Measurements from ENCODE around the gene SGIP1. TPM values are rescaled to one million over a fixed set of nuclear protein-coding genes. Genes with fewer than 3 reads are reported as not detected.
"Not testable (repeated sequence)": the region's sequence is repeated elsewhere in the genome, so short reads cannot be mapped to it uniquely, and the experiment has no call there.

The SGIP1 gene
- total and polyA plus RNA-seq, 2 of the 4 experiments (the other 2 are of a cell fraction) = 27.1 to 42.7 TPM

DNA sequence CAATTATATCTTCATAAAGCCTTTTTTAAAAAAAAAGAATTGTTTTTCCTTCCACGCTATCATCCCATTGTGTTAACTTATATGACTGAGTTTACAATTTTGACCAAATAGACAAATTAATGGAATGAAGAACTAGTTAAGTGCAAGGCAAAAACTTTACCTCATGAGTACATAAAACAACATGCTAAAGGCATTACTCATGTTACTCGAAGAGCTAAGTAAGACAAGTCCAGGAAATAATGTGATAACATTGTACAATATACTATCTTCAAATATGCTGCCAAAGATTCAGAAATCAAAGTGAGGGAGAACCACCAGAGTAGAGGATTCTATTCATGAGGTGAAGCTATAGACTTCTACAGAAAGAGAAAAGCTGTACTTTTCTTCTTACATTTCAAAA lies 194.1 kb downstream of the SGIP1 start:
- dilution Hi-C loops (cut with HindIII; ENCODE audit: low sequenced_read_pairs, unreplicated experiment) (no loop called here), in situ Hi-C loops (cut with MboI; ENCODE audit: low sequenced_read_pairs) (loop anchor here (25.0 kb wide), 1 partner anchor 466 kb away; no protein-coding TSS in a partner anchor), intact Hi-C loops (cut with micrococcal nuclease) (loop anchor here (10.0 kb wide), 2 partner anchors 473 to 773 kb away; no protein-coding TSS in a partner anchor)
- H3K9me3 ChIP-seq (ENCODE audit: control insufficient read depth, insufficient read depth, low read length) = no peaks in the 10 kb centered on the region
- H3K18ac ChIP-seq (ENCODE audit: low read depth, low read length) = no peak overlapping the region
- TF ChIP-seq FOS (IDR thresholded peaks at IDR 0.05; ENCODE audit: low read depth, low read length) (no peak), POLR2A (IDR thresholded peaks at IDR 0.05; ENCODE audit: low read depth, low read length) (no peak)
- H3K23ac ChIP-seq (ENCODE audit: low read depth, low read length) = no peak overlapping the region
- WGBS, 2 experiments (ENCODE audit: extremely low coverage in 2 of 2, insufficient read length in 1 of 2) = no CpG with 5 or more reads among the region's 2 CpGs
- H3K36me3 ChIP-seq (ENCODE audit: control insufficient read depth, insufficient read depth, low read length) = peaks cover 20% of the 10 kb centered on the region
- DNase-seq = peak; percentile 53
- H3K4me1 ChIP-seq (ENCODE audit: control insufficient read depth, insufficient read depth, low read length) = peaks cover 3% of the 10 kb centered on the region
- H2BK120ac ChIP-seq (ENCODE audit: low read depth, low read length) = no peak overlapping the region
- no peak overlapping the region for H2BK20ac ChIP-seq (ENCODE audit: low read depth, low read length)
- ChIA-PET POLR2A (ENCODE audit: unreplicated experiment) (no interaction called here), CTCF (interaction anchor here (0.5 kb wide), 1 partner anchor 261 kb away, joined by 3 read pairs; no protein-coding TSS in a partner anchor)
- ATAC-seq (ENCODE audit: low read depth) = peak; percentile 4; the same call in 1 of the 2 replicates
- H2AK9ac ChIP-seq (replicated peaks; ENCODE audit: low read depth, low read length, poor library complexity) = no peak overlapping the region
- no peak overlapping the region for H4K91ac ChIP-seq (ENCODE audit: insufficient read depth, low read depth, low read length)
- H2BK15ac ChIP-seq (ENCODE audit: low read depth, low read length) = no peak overlapping the region
- H2AFZ ChIP-seq (replicated peaks; ENCODE audit: low read length, poor library complexity) = no peak overlapping the region
- H3K14ac ChIP-seq (replicated peaks; ENCODE audit: low read depth, low read length) = no peak overlapping the region
- no peak overlapping the region for H4K5ac ChIP-seq (ENCODE audit: low read depth, low read length)
- no peak overlapping the region for H2AK5ac ChIP-seq (ENCODE audit: low read depth, low read length)
- H4K20me1 ChIP-seq (ENCODE audit: insufficient read depth, low read length) = peaks cover 9% of the 10 kb centered on the region
- no peak overlapping the region for H3K9ac ChIP-seq (ENCODE audit: low read depth, low read length)
- BruUV-seq (replicated peaks) = no TSS peak
- no peak overlapping the region for H3K27ac ChIP-seq (ENCODE audit: insufficient read depth, low read length)
- no peak overlapping the region for H3K4me2 ChIP-seq (ENCODE audit: low read depth, low read length)
- H3K9me1 ChIP-seq (ENCODE audit: insufficient read depth, low read length) = peaks cover 8% of the 10 kb centered on the region; the same call in 1 of the 2 replicates
- no peak overlapping the region for H3K4ac ChIP-seq (ENCODE audit: low read depth, low read length)
- H3K56ac ChIP-seq (ENCODE audit: extremely low read depth, insufficient read depth, low read length) = no peak overlapping the region
- H2BK5ac ChIP-seq (ENCODE audit: low read depth, low read length, poor library complexity, severe bottlenecking) = no peak overlapping the region
- peaks cover 0 to 5% of the 10 kb centered on the region in 2 experiments; a peak in 2 of 4 replicates for H3K79me1 ChIP-seq (ENCODE audit: low read depth in 1 of 2, low read length in 2 of 2)
- H3K27me3 ChIP-seq (ENCODE audit: control insufficient read depth, insufficient read depth, low read length) = no peaks in the 10 kb centered on the region
- H3K4me3 ChIP-seq (ENCODE audit: insufficient read depth, low read depth, low read length) = no peak overlapping the region
- H4K8ac ChIP-seq (ENCODE audit: low read depth in 2 of 2, low read length in 2 of 2) = no peak overlapping the region

DNA sequence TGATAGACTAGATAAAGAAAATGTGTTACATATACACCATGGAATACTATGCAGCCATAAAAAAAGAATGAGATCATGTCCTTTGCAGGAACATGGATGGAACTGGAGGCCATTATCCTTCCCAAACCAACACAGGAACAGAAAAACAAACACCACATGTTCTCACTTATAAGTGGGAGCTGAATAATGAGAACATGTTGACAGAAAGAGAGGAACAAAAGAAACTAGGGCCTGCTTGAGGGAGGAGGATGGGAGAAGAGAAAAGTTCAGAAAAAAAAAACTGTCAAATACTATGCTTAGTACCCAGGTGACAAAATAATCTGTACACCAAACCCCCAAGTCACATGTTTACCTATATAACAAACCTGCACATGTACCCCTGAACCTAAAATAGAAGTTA lies 194.8 kb downstream of the SGIP1 start:
- H3K23ac ChIP-seq (ENCODE audit: low read depth, low read length); H3K27ac ChIP-seq (ENCODE audit: insufficient read depth, low read length); H3K4me1 ChIP-seq (ENCODE audit: control insufficient read depth, insufficient read depth, low read length); H4K5ac ChIP-seq (ENCODE audit: low read depth, low read length); dilution Hi-C loops (cut with HindIII; ENCODE audit: low sequenced_read_pairs, unreplicated experiment); H2BK15ac ChIP-seq (ENCODE audit: low read depth, low read length); H3K79me1 ChIP-seq (ENCODE audit: low read depth in 1 of 2, low read length in 2 of 2); ATAC-seq (ENCODE audit: low read depth); H4K8ac ChIP-seq (ENCODE audit: low read depth in 2 of 2, low read length in 2 of 2); H2BK5ac ChIP-seq (ENCODE audit: low read depth, low read length, poor library complexity, severe bottlenecking); H2AK9ac ChIP-seq (replicated peaks; ENCODE audit: low read depth, low read length, poor library complexity); H3K4ac ChIP-seq (ENCODE audit: low read depth, low read length); BruUV-seq (replicated peaks); H3K9me1 ChIP-seq (ENCODE audit: insufficient read depth, low read length); H3K4me3 ChIP-seq (ENCODE audit: insufficient read depth, low read depth, low read length); H3K27me3 ChIP-seq (ENCODE audit: control insufficient read depth, insufficient read depth, low read length); H2AFZ ChIP-seq (replicated peaks; ENCODE audit: low read length, poor library complexity); H3K18ac ChIP-seq (ENCODE audit: low read depth, low read length); H2BK120ac ChIP-seq (ENCODE audit: low read depth, low read length); H3K9ac ChIP-seq (ENCODE audit: low read depth, low read length); H4K91ac ChIP-seq (ENCODE audit: insufficient read depth, low read depth, low read length); POLR2A ChIA-PET (ENCODE audit: unreplicated experiment); H2BK20ac ChIP-seq (ENCODE audit: low read depth, low read length); H3K4me2 ChIP-seq (ENCODE audit: low read depth, low read length); H3K9me3 ChIP-seq (ENCODE audit: control insufficient read depth, insufficient read depth, low read length); H2AK5ac ChIP-seq (ENCODE audit: low read depth, low read length); H3K56ac ChIP-seq (ENCODE audit: extremely low read depth, insufficient read depth, low read length); DNase-seq; H3K14ac ChIP-seq (replicated peaks; ENCODE audit: low read depth, low read length); H4K20me1 ChIP-seq (ENCODE audit: insufficient read depth, low read length): not testable (repeated sequence)
- CTCF ChIA-PET = interaction anchor here (0.5 kb wide), 1 partner anchor 262 kb away, joined by 3 read pairs; no protein-coding TSS in a partner anchor
- peaks cover 21% of the 10 kb centered on the region for H3K36me3 ChIP-seq (ENCODE audit: control insufficient read depth, insufficient read depth, low read length)
- intact Hi-C loops (cut with micrococcal nuclease) (loop anchor here (10.0 kb wide), 2 partner anchors 474 to 774 kb away; no protein-coding TSS in a partner anchor), in situ Hi-C loops (cut with MboI; ENCODE audit: low sequenced_read_pairs) (loop anchor here (25.0 kb wide), 1 partner anchor 466 kb away; no protein-coding TSS in a partner anchor)

Measured in IMR-90 (cell line).